ENCODE data around the gene GRM7. TPM values are rescaled to one million over a fixed set of nuclear protein-coding genes. Genes with fewer than 3 reads are reported as not detected.

The GRM7 gene
- total RNA-seq, 1 donor from 2014 or later: 0.80 TPM

DNA sequence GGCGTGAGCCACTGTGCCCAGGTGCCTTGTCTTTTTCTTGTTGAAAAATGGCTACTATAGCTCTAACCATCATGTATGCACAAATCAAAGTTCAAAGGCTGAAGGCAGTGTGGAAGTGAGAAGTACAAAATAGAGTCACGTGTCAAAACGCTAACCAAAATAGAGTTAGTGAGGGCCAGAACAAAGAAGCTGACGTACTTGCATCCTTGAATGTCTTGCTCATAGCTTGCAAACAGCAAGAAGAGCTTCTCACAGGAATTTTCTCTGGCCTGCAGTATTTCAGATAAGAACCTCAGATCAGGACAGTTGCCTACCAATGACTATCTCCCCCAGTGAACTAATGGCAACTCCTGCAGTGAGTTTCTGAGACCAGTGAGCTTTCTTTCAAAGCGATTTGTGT, 713.5 kb downstream of the GRM7 start:
- Histone ChIP-seq H3K79me2 (ENCODE audit: low read depth) (no peaks in the 10 kb centered on the region), H2AFZ (replicated peaks) (peak overlapping the region; percentile 47), H3K27me3 (no peaks in the 10 kb centered on the region), H3K9me3 (ENCODE audit: low read depth) (no peaks in the 10 kb centered on the region), H3K36me3 (no peaks in the 10 kb centered on the region), H4K20me1 (ENCODE audit: low read depth) (no peaks in the 10 kb centered on the region), H3K4me2 (no peak overlapping the region), H3K9ac (no peak overlapping the region), H3K27ac (no peak overlapping the region), H3K4me1 (peaks cover 7% of the 10 kb centered on the region), H3F3A (ENCODE audit: low read depth) (no peaks in the 10 kb centered on the region), H3K4me3 (no peak overlapping the region)
- Mint-ChIP-seq H3K9me3 (peaks cover 20% of the 10 kb centered on the region), H3K36me3 (peaks cover 6% of the 10 kb centered on the region), H3K4me3 (no peak overlapping the region), H3K27me3 (ENCODE audit: insufficient read depth, low read depth) (peaks cover 4% of the 10 kb centered on the region), H3K27ac (peak overlapping the region; percentile 51), H3K4me1 (peaks cover 12% of the 10 kb centered on the region)
- no peak for TF ChIP-seq EZH2 (IDR thresholded peaks at IDR 0.05)
- no peak for TF ChIP-seq EZH2phosphoT487 (IDR thresholded peaks at IDR 0.05)
- TF ChIP-seq CTCF (IDR thresholded peaks at IDR 0.05): no peak
- peak; percentile 6 for DNase-seq (ENCODE audit: low spot score)

GRCh38 chr3:7576071-7576470, 715.2 kb downstream of the GRM7 start:
- TF ChIP-seq EZH2phosphoT487 (IDR thresholded peaks at IDR 0.05) (no peak), EZH2 (IDR thresholded peaks at IDR 0.05) (no peak), CTCF (IDR thresholded peaks at IDR 0.05) (no peak)
- no peak overlapping the region for H3K9ac ChIP-seq
- no peak overlapping the region for H3K27ac ChIP-seq
- no peak overlapping the region for H2AFZ ChIP-seq (replicated peaks)
- H3K9me3 ChIP-seq (ENCODE audit: low read depth): no peaks in the 10 kb centered on the region
- Mint-ChIP-seq H3K27ac (no peak overlapping the region), H3K9me3 (peaks cover 11% of the 10 kb centered on the region), H3K36me3 (peaks cover 6% of the 10 kb centered on the region), H3K4me1 (peaks cover 12% of the 10 kb centered on the region), H3K4me3 (no peak overlapping the region), H3K27me3 (ENCODE audit: insufficient read depth, low read depth) (peaks cover 4% of the 10 kb centered on the region)
- no peaks in the 10 kb centered on the region for H4K20me1 ChIP-seq (ENCODE audit: low read depth)
- H3K79me2 ChIP-seq (ENCODE audit: low read depth): no peaks in the 10 kb centered on the region
- H3K4me3 ChIP-seq: no peak overlapping the region
- no peak for DNase-seq (ENCODE audit: low spot score)
- H3K36me3 ChIP-seq: no peaks in the 10 kb centered on the region
- H3K27me3 ChIP-seq: no peaks in the 10 kb centered on the region
- peaks cover 7% of the 10 kb centered on the region for H3K4me1 ChIP-seq
- H3F3A ChIP-seq (ENCODE audit: low read depth): no peaks in the 10 kb centered on the region
- no peak overlapping the region for H3K4me2 ChIP-seq

GRCh38 chr3:7576506-7576905, 715.6 kb downstream of the GRM7 start:
- H2AFZ ChIP-seq (replicated peaks): no peak overlapping the region
- Mint-ChIP-seq H3K27me3 (ENCODE audit: insufficient read depth, low read depth) (peaks cover 2% of the 10 kb centered on the region), H3K27ac (no peak overlapping the region), H3K36me3 (peaks cover 2% of the 10 kb centered on the region), H3K4me3 (no peak overlapping the region), H3K9me3 (peaks cover 6% of the 10 kb centered on the region), H3K4me1 (peaks cover 12% of the 10 kb centered on the region)
- no peak overlapping the region for H3K4me3 ChIP-seq
- no peak overlapping the region for H3K4me2 ChIP-seq
- peaks cover 7% of the 10 kb centered on the region for H3K4me1 ChIP-seq
- DNase-seq (ENCODE audit: low spot score): no peak
- H3F3A ChIP-seq (ENCODE audit: low read depth): no peaks in the 10 kb centered on the region
- no peaks in the 10 kb centered on the region for H3K79me2 ChIP-seq (ENCODE audit: low read depth)
- H3K9me3 ChIP-seq (ENCODE audit: low read depth): no peaks in the 10 kb centered on the region
- H3K36me3 ChIP-seq: no peaks in the 10 kb centered on the region
- H3K9ac ChIP-seq: no peak overlapping the region
- H4K20me1 ChIP-seq (ENCODE audit: low read depth): no peaks in the 10 kb centered on the region
- H3K27ac ChIP-seq: no peak overlapping the region
- TF ChIP-seq CTCF (IDR thresholded peaks at IDR 0.05) (no peak), EZH2phosphoT487 (IDR thresholded peaks at IDR 0.05) (no peak), EZH2 (IDR thresholded peaks at IDR 0.05) (no peak)
- no peaks in the 10 kb centered on the region for H3K27me3 ChIP-seq

Measured in neural progenitor cell (in vitro differentiated cells).